Vagina (tissue), 2 donors: Measurements from ENCODE around the gene APOB. TPM values are rescaled to one million over a fixed set of nuclear protein-coding genes. Genes with fewer than 3 reads are reported as not detected.

Source experiments
- DNase-seq, 2 donors: peaks; one replicate each; pipeline ENCODE4 v3.0.0-alpha.2; 2017; ENCODE audit errors: extremely low spot score in 2 of 2
- H3K27ac ChIP-seq: fragments of 200-600 bp; sonication (generic); one replicate; pipeline ENCODE4 v1.5.1; 2019
- H3K27me3 ChIP-seq: fragments of 200-600 bp; sonication (generic); one replicate; pipeline ENCODE4 v1.5.1; 2019
- H3K36me3 ChIP-seq, 2 donors: fragments of 200-600 bp; sonication (generic); one replicate each; pipeline ENCODE4 v1.5.1; 2017 to 2019
- H3K4me1 ChIP-seq: fragments of 200-600 bp; sonication (generic); one replicate; pipeline ENCODE4 v1.5.1; 2019
- H3K4me3 ChIP-seq, 2 donors: fragments of 200-600 bp; sonication (generic); 1 replicate in 1 of 2; 2 replicates in 1 of 2; pipeline ENCODE4 v1.5.1; 2016 to 2019
- H3K9me3 ChIP-seq: fragments of 200-600 bp; sonication (generic); one replicate; pipeline ENCODE4 v1.5.1; 2019
- POLR2A ChIP-seq, 2 donors: fragments of 450-650 bp; IDR thresholded peaks; one replicate each; pipeline ENCODE4 v1.6.1; 2017; ENCODE audit warnings: antibody characterized with exemption in 2 of 2, mild to moderate bottlenecking in 2 of 2, moderate library complexity in 2 of 2
- POLR2AphosphoS5 ChIP-seq, 2 donors: sonication (generic); formaldehyde crosslinking; IDR thresholded peaks; one replicate each; pipeline ENCODE4 v1.9.0; 2017; ENCODE audit warnings: antibody characterized with exemption in 2 of 2, mild to moderate bottlenecking in 2 of 2, low read depth in 1 of 2; ENCODE audit not compliant: insufficient read depth in 1 of 2
- intact Hi-C: fragments of 100-400 bp; cut with DNase I; formaldehyde crosslinking; loops from one replicate; pipeline ENCODE4 v1.15.1; 2023
- total RNA-seq: library from RNA; depleted of rRNA; stranded (reverse); fragments of >200 nt; gene quantifications from one replicate; pipeline ENCODE4 v1.2.3, GENCODE V29; 2016
- TF ChIP-seq, protein P1 (sequence below), 3 experiments: fragments of 450-650 bp in 2 of 3; fragments of 200-600 bp in 1 of 3; sonication (generic) in 1 of 3; IDR thresholded peaks; one replicate each; pipeline ENCODE4 v1.5.1; 2017 to 2019; ENCODE audit warnings: antibody characterized with exemption in 3 of 3, mild to moderate bottlenecking in 2 of 3, moderate library complexity in 2 of 3

The APOB gene
- total RNA-seq, 1 donor from 2014 or later: not detected

DNA sequence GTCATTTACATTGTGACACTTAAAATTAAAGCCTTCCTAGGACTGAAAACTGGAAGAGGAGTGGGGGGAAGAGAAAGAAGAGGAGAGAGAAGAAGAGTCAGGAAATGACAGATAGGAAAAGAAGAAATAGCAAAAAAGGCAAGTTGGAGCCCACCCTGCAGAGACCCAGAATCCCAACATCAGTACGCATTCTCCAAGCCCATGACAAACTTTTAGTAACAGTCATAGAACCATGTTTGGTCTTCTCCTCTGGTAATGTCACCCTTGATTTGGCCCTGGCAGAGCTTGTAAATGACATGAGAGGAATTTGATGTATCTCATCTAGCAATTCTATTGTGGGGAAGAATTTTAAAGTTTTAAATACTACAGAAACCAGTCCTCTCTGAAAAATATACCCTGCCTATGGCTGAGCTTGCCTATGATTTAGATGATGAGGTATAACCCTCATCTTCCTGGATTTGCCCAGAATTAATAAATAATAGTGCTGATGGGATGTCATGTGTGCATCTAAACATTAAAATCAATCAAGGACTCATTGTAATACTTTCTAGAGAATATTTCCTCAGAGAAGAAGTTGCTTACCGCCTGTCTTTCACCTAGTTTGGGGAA lies 40.2 kb downstream of the APOB start:
- H3K36me3 ChIP-seq: no peaks in the 10 kb centered on the region
- no peaks in the 10 kb centered on the region for H3K4me1 ChIP-seq
- intact Hi-C loops: no loop called here
- DNase-seq: no peak
- TF ChIP-seq POLR2AphosphoS5 (IDR thresholded peaks at IDR 0.05; ENCODE audit: insufficient read depth in 1 of 2, low read depth in 1 of 2) (no peak), POLR2A (IDR thresholded peaks at IDR 0.05) (no peak)
- TF ChIP-seq, protein P1, sequence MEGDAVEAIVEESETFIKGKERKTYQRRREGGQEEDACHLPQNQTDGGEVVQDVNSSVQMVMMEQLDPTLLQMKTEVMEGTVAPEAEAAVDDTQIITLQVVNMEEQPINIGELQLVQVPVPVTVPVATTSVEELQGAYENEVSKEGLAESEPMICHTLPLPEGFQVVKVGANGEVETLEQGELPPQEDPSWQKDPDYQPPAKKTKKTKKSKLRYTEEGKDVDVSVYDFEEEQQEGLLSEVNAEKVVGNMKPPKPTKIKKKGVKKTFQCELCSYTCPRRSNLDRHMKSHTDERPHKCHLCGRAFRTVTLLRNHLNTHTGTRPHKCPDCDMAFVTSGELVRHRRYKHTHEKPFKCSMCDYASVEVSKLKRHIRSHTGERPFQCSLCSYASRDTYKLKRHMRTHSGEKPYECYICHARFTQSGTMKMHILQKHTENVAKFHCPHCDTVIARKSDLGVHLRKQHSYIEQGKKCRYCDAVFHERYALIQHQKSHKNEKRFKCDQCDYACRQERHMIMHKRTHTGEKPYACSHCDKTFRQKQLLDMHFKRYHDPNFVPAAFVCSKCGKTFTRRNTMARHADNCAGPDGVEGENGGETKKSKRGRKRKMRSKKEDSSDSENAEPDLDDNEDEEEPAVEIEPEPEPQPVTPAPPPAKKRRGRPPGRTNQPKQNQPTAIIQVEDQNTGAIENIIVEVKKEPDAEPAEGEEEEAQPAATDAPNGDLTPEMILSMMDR (IDR thresholded peaks at IDR 0.05): no peak
- H3K27ac ChIP-seq: no peak overlapping the region
- H3K27me3 ChIP-seq: no peaks in the 10 kb centered on the region
- H3K4me3 ChIP-seq: no peak overlapping the region
- H3K9me3 ChIP-seq: no peaks in the 10 kb centered on the region

DNA sequence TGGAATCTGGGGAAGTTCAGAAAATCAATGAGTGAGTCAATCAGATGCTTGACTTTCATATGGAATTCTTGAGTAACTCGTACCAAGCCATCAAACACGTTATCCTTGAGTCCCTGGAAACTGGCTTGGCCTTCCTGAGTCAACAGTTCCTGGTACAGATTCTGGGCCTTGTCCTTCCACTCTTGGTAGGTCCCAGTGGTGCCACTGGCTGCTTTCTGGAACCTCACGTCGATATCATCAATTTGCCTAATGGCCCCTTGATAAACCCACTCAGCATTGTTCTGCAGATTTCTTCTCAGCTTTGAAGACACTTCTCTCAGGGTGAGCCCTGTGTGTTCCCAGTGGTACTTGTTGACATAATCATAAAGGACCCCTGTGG lies 41.1 kb downstream of the APOB start:
- intact Hi-C loops: no loop called here
- no peaks in the 10 kb centered on the region for H3K9me3 ChIP-seq
- H3K27ac ChIP-seq: no peak overlapping the region
- TF ChIP-seq POLR2A (IDR thresholded peaks at IDR 0.05) (no peak), POLR2AphosphoS5 (IDR thresholded peaks at IDR 0.05; ENCODE audit: insufficient read depth in 1 of 2, low read depth in 1 of 2) (no peak)
- TF ChIP-seq, protein P1 (IDR thresholded peaks at IDR 0.05): no peak
- DNase-seq: no peak
- no peaks in the 10 kb centered on the region for H3K4me1 ChIP-seq
- H3K4me3 ChIP-seq: no peak overlapping the region
- H3K36me3 ChIP-seq: no peaks in the 10 kb centered on the region
- no peaks in the 10 kb centered on the region for H3K27me3 ChIP-seq

DNA sequence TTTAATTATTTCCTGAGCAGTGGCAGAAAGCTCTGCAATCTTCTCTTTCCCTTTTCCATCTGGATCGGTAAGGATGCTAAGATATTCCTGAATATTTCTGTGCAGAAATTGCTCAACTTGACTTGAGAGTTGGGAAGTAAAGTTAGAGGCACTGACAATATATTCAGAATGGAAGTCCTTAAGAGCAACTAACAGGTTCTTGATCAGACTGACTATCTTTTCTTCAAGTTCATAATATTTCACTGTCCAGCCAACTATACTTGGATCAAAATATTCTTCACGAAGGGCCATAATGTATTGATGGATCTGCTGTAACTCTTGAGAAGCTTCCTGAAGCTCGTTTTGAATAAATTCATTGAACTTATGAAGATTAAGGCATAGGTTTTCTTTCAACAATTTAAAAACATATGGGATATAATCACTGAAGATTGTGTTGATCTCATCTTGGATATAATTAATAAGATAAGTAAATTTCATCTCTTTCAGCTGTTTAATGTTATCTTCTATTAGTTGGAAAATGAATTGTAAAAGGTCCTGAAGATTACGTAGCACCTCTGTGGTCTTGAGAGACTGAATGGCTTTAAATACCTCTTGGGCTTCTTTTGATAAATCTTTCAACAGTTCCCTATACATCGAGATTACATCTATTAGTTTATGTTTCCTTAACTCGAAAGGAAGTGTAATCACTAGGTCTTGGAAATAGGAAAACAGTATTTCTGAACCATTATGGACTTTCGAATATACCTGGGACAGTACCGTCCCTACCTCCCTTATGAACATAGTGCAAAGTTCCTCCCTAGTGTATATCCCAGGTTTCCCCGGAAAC lies 41.7 kb downstream of the APOB start:
- Histone ChIP-seq H3K4me1 (no peaks in the 10 kb centered on the region), H3K9me3 (no peaks in the 10 kb centered on the region), H3K4me3 (no peak overlapping the region), H3K27ac (no peak overlapping the region), H3K36me3 (no peaks in the 10 kb centered on the region), H3K27me3 (no peaks in the 10 kb centered on the region)
- intact Hi-C loops: no loop called here
- no peak for DNase-seq
- TF ChIP-seq, protein P1 (IDR thresholded peaks at IDR 0.05): no peak
- TF ChIP-seq POLR2A (IDR thresholded peaks at IDR 0.05) (no peak), POLR2AphosphoS5 (IDR thresholded peaks at IDR 0.05; ENCODE audit: insufficient read depth in 1 of 2, low read depth in 1 of 2) (no peak)

DNA sequence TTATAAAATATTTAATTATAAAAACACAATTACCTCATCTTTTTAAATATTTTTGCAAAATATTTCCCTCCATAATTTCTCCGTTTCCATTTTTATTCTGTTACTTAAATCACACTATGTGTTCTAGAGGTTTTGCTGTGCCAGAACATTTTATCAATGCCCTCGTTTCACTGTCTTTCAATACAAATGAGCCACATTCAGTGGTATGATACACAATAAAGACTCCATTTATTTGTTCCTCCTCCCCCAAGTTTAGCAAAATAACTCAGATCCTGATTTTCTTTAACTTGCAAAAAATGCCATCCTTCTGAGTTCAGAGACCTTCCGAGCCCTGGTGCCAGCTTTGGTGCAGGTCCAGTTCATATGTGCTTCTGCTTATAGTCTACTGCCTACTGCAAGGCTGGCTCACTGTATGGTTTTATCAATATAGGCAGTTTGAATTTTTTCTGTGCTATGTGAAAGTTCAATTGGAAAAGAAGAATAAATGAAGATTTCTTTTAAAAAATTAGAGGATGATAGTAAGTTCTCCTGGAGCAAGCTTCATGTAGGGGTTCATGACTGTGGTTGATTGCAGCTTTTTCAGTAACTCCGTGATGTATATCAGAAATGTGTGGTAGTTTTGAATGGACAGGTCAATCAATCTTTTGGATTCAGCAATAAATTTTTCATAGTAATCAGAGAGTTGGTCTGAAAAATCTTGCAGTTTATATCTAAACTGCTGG lies 42.5 kb downstream of the APOB start:
- no peaks in the 10 kb centered on the region for H3K9me3 ChIP-seq

More for the DNA sequence above, 42.5 kb downstream of the APOB start:
- H3K4me3 ChIP-seq: no peak overlapping the region
- H3K27me3 ChIP-seq: no peaks in the 10 kb centered on the region
- intact Hi-C loops: no loop called here
- DNase-seq: no peak
- H3K27ac ChIP-seq: no peak overlapping the region
- H3K4me1 ChIP-seq: no peaks in the 10 kb centered on the region
- no peaks in the 10 kb centered on the region for H3K36me3 ChIP-seq
- no peak for TF ChIP-seq POLR2AphosphoS5 (IDR thresholded peaks at IDR 0.05; ENCODE audit: insufficient read depth in 1 of 2, low read depth in 1 of 2)
- TF ChIP-seq POLR2A (IDR thresholded peaks at IDR 0.05): no peak
- TF ChIP-seq, protein P1 (IDR thresholded peaks at IDR 0.05): no peak
